Heart right ventricle (tissue), 16 donors: Measurements from ENCODE around the gene GOPC. TPM values are rescaled to one million over a fixed set of nuclear protein-coding genes. Genes with fewer than 3 reads are reported as not detected.

ENCODE experiments used
- ATAC-seq, 8 donors: fragments of 200-7000 bp; cut with Tn5 transposase; one replicate each; pipeline ENCODE4 v1.9.1; 2020; ENCODE audit warnings: mild to moderate bottlenecking in 8 of 8, moderate library complexity in 8 of 8, moderate number of reproducible peaks in 1 of 8
- DNase-seq, 2 donors: peaks; one replicate each; pipeline ENCODE4 v3.0.0-alpha.2; 2020
- H3K27ac ChIP-seq, 10 donors: fragments of 200-600 bp; sonication (generic) in 2 of 10; one replicate each; pipeline versions ENCODE4 v1.5.0 to v1.8.0; 2020 to 2022; ENCODE audit warnings: mild to moderate bottlenecking in 3 of 10
- H3K27me3 ChIP-seq, 7 donors: fragments of 200-600 bp; one replicate each; pipeline ENCODE4 v1.8.0; 2021 to 2022; ENCODE audit warnings: mild to moderate bottlenecking in 2 of 7
- H3K36me3 ChIP-seq, 9 donors: fragments of 200-600 bp; sonication (generic) in 1 of 9; one replicate each; pipeline versions ENCODE4 v1.5.0 to v1.8.0; 2020 to 2022; ENCODE audit warnings: mild to moderate bottlenecking in 2 of 9
- H3K4me1 ChIP-seq, 9 donors: fragments of 200-600 bp; sonication (generic) in 1 of 9; one replicate each; pipeline versions ENCODE4 v1.5.0 to v1.8.0; 2020 to 2022; ENCODE audit warnings: mild to moderate bottlenecking in 4 of 9
- H3K4me3 ChIP-seq, 10 donors: fragments of 200-600 bp; sonication (generic) in 2 of 10; one replicate each; pipeline versions ENCODE4 v1.5.0 to v1.8.0; 2020 to 2022; ENCODE audit warnings: mild to moderate bottlenecking in 7 of 10, moderate library complexity in 2 of 10
- H3K9me3 ChIP-seq, 11 donors: fragments of 200-600 bp in 10 of 11; sonication (generic) in 2 of 11; one replicate each; pipeline versions ENCODE4 v1.5.0 to v1.8.0; 2013 to 2022; ENCODE audit warnings: mild to moderate bottlenecking in 2 of 11, control low read depth in 1 of 11, moderate library complexity in 1 of 11
- WGBS, 2 donors: extraction: QIAGEN DNeasy Blood & Tissue Kit; methylation state at CpG; one replicate each; pipeline ENCODE4 v1.1.7; 2013; ENCODE audit warnings: inconsistent platforms in 1 of 2; 5-methylcytosine and 5-hydroxymethylcytosine counted together
- intact Hi-C, 10 donors: fragments of 100-400 bp; cut with DNase I; formaldehyde crosslinking; loops; one replicate each; pipeline versions ENCODE4 v1.11.1 to v1.14.2; 2022
- polyA plus RNA-seq, 2 donors: library from polyadenylated mRNA; stranded (reverse); fragments of 200-250 nt; gene quantifications; one replicate each; pipeline ENCODE4 v1.2.3, GENCODE V29; 2013
- total RNA-seq, 10 donors: library from RNA; stranded (reverse); fragmentation: NEBNext Ultra II Directional in 3 of 10; extraction: Animal tissue kit (Norgen Biotek cat#: 25700) in 3 of 10; gene quantifications; one replicate each; pipeline versions ENCODE4 v1.2.1 to v1.2.4, GENCODE V29; 2021 to 2023
- TF ChIP-seq, protein P1 (sequence below), 9 donors: fragments of 200-600 bp; sonication (generic) in 2 of 9; IDR thresholded peaks; one replicate each; pipeline versions ENCODE4 v1.5.0 to v1.8.0; 2021 to 2022; ENCODE audit warnings: antibody characterized with exemption in 9 of 9, mild to moderate bottlenecking in 5 of 9, moderate library complexity in 1 of 9
- donor health status: Arrhythmogenic right ventricular cardiomyopathy.
- donor health status: ischemic (EF 13 %, LVEDD 7.1; RV severe dilation, severe dysfunction).
- donor health status: healthy with polysubstance abuse.
- donor health status: DM: no; HTN: yes; CAD: no.
- donor health status: DM: no; HTN: no; CAD: no.
- donor health status: ischemic (EF 25% LVEDD 6.9; RV normal size, moderate dysfunction).
- donor health status: ischemic (EF 25% LVEDD 5.7; RV mildly dilated, moderate dysfunction).
- donor health status: healthy.
- donor health status: DM: yes; HTN: yes; CAD: no.
- donor health status: Ischemic cardiomyopathy.
- donor health status: ischemic (EF 35%, LVEDD 5.7; RV mildly dilated, moderate dysfunction).
- donor health status: nonischemic (EF 11% LVEDD 7.7; RV severe dilation, severe dysfunction).
- donor health status: DM: yes; HTN: yes; CAD: no.
- donor health status: PGD.
- donor health status: ischemic (EF 29% LVEDD 5.4; RV normal size, mild dysfunction).
- donor health status: nonischemic (EF 23%, LVEDD 6.1; RV moderate dilation, normal function).

Gene GOPC
- total and polyA plus RNA-seq, 12 donors: 11.1 to 32.8 (median 23.5) TPM

DNA sequence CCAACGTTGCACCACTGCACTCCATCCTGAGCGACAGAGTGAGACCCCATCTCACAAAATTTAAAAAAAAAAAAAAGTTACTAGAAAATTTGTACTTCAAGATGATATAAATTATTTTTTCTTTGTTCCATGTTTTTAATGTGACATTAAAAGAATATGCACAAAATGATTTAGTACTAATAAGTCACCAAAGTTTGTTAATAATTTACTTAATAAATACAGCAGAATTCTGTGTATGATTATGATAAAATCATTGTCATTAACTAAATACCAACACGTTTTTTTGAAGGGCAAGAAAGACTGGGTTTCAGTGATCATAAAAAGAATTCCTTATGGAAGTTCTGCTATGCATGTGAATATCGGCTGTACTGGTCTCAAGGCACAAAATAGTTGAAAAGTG lies 28.1 kb downstream of the GOPC start:
- Histone ChIP-seq H3K27me3 (no peaks in the 10 kb centered on the region), H3K27ac (no peak overlapping the region), H3K4me1 (peaks cover 0 to under 1% (median 0%) of the 10 kb centered on the region in 9 donors), H3K9me3 (no peaks in the 10 kb centered on the region), H3K36me3 (peaks cover 0 to 95% (median 9%) of the 10 kb centered on the region in 9 donors), H3K4me3 (no peak overlapping the region)
- WGBS, 2 donors: 91 to 94% methylated on average over 4 of the region's 4 CpGs
- intact Hi-C loops: no loop called here
- no peak for ATAC-seq
- no peak for DNase-seq
- TF ChIP-seq, protein P1, sequence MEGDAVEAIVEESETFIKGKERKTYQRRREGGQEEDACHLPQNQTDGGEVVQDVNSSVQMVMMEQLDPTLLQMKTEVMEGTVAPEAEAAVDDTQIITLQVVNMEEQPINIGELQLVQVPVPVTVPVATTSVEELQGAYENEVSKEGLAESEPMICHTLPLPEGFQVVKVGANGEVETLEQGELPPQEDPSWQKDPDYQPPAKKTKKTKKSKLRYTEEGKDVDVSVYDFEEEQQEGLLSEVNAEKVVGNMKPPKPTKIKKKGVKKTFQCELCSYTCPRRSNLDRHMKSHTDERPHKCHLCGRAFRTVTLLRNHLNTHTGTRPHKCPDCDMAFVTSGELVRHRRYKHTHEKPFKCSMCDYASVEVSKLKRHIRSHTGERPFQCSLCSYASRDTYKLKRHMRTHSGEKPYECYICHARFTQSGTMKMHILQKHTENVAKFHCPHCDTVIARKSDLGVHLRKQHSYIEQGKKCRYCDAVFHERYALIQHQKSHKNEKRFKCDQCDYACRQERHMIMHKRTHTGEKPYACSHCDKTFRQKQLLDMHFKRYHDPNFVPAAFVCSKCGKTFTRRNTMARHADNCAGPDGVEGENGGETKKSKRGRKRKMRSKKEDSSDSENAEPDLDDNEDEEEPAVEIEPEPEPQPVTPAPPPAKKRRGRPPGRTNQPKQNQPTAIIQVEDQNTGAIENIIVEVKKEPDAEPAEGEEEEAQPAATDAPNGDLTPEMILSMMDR (IDR thresholded peaks at IDR 0.05): no peak

DNA sequence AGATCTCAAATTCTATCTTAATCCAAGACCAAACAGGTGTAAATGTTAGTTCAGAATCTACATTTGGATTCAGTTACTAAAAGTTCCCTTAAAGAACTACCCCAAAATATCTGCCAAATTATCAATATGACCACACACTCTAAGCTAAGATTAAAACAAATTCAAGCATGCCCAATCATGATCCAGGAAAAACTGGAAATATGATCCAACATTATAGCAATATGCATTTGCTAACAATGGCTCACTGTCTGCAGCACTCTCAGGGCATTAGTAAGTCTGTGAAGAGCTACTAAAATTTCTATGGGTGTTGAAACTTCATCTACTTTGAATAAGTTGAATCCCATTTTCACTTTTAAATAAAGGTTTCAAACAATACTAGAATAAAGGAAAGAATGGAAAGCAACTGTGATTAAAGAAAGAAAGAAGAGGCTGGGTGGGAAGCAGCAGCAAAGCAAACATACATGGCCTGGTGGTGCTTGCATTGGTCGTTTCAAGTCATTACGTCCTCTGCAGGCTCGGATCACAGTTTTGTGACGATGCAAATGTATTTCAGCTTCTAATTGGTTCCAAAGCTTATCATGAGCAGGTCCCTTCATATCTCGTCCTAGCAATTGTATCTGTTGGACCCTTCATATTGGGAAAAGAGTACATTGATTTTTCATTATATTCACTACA lies 29.2 kb downstream of the GOPC start:
- Histone ChIP-seq H3K4me3 (no peak overlapping the region), H3K9me3 (no peaks in the 10 kb centered on the region), H3K27me3 (no peaks in the 10 kb centered on the region), H3K36me3 (peaks cover 0 to 97% (median 19%) of the 10 kb centered on the region in 9 donors), H3K4me1 (no peaks in the 10 kb centered on the region), H3K27ac (no peak overlapping the region)
- no peak for DNase-seq
- intact Hi-C loops: no loop called here
- WGBS, 2 donors: 90 to 92% methylated on average over 5 of the region's 5 CpGs
- TF ChIP-seq, protein P1 (IDR thresholded peaks at IDR 0.05): no peak
- ATAC-seq: no peak

DNA sequence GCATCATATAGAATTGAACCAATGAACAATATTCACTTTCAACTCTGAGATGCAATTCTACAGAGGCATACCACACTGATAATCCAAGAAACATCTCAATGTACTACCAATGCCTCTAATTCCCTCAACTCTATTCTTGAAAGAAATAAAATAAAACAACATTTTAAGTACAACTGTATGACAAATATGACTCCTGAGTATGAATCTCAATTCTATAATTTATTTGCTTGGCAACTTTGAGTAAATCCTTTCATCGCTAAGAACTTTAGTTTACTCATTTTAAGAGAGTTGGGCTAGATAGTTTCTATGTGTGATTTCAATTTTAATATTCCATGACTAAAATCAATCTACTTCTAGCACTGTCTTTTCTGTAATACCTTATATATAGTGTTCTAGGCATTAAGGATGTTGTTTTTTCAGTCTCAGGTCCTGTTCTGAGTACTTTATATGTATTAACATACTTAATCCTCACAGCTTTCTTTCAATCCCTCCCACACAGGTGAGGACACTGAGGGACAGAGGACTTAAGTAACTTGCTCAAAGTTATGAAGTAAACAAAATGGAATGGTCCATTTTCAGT lies 33.4 kb downstream of the GOPC start:
- 0 to 57% methylated on average over 1 of the region's 1 CpG for WGBS, 2 donors
- TF ChIP-seq, protein P1 (IDR thresholded peaks at IDR 0.05): no peak
- no peak overlapping the region for H3K27ac ChIP-seq

DNA sequence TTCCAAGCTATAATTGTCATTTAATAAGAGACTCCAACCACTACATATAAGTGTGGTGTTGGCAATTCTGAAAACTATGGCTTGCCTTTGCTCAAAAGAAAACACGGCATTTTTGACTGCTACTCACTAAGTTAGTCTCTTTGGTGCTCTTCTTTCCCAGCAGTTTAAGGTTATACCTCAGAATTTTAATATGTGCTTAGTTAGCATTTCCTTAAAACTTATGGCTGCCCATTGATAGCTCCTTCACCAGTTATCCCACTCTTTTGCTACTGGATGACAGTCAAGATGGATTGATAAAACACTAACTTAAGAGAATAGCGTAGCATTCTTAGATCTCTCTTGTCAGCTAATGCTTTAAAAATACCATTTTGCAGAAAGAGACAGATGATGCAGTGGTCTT lies 34.1 kb downstream of the GOPC start:
- H3K9me3 ChIP-seq: no peaks in the 10 kb centered on the region
- ATAC-seq (no peak), DNase-seq (no peak)
- WGBS, 2 donors: 96 to 100% methylated on average over 2 of the region's 2 CpGs
- peaks cover 0 to 100% (median 24%) of the 10 kb centered on the region in 9 donors for H3K36me3 ChIP-seq
- intact Hi-C loops: no loop called here
- H3K4me1 ChIP-seq: no peaks in the 10 kb centered on the region
- TF ChIP-seq, protein P1 (IDR thresholded peaks at IDR 0.05): no peak
- H3K4me3 ChIP-seq: no peak overlapping the region
- H3K27me3 ChIP-seq: no peaks in the 10 kb centered on the region
- no peak overlapping the region for H3K27ac ChIP-seq

More for the DNA sequence above, 33.4 kb downstream of the GOPC start:
- Histone ChIP-seq H3K9me3 (no peaks in the 10 kb centered on the region), H3K4me1 (no peaks in the 10 kb centered on the region), H3K4me3 (no peak overlapping the region), H3K27me3 (no peaks in the 10 kb centered on the region), H3K36me3 (peaks cover 0 to 100% (median 24%) of the 10 kb centered on the region in 9 donors)
- ATAC-seq (no peak), DNase-seq (no peak)
- intact Hi-C loops: no loop called here
